GM21825 (cell line): ENCODE results near the gene DGKI.
"Not testable (repeated sequence)": the region's sequence is repeated elsewhere in the genome, so short reads cannot be mapped to it uniquely, and the experiment has no call there.

Source experiments
- ATAC-seq: cut with Tn5 transposase; IDR thresholded peaks from one replicate; pipeline ENCODE4 v1.9.1; 2021; ENCODE audit warnings: mild to moderate bottlenecking, moderate library complexity; ENCODE audit not compliant: unreplicated experiment

The DGKI gene

GRCh38 chr7:137485818-137486217, 361.0 kb downstream of the DGKI start:
- ATAC-seq, result no peak

- no peak for ATAC-seq
Measured at GRCh38 chr7:137484326-137484725, 362.4 kb downstream of the DGKI start.

GRCh38 chr7:137482466-137482865, 364.3 kb downstream of the DGKI start:
- no peak for ATAC-seq

- ATAC-seq, result no peak
Measured at GRCh38 chr7:137480824-137481365, 365.9 kb downstream of the DGKI start.

GRCh38 chr7:137480401-137480800, 366.4 kb downstream of the DGKI start:
- no peak for ATAC-seq

GRCh38 chr7:137476937-137477336, 369.8 kb downstream of the DGKI start:
- ATAC-seq, result no peak

- ATAC-seq, result no peak
Measured at GRCh38 chr7:137475966-137476365, 370.8 kb downstream of the DGKI start.

- ATAC-seq, result no peak
Measured at GRCh38 chr7:137474540-137475026, 372.2 kb downstream of the DGKI start.

- no peak for ATAC-seq
Measured at GRCh38 chr7:137471128-137471527, 375.6 kb downstream of the DGKI start.

GRCh38 chr7:137469858-137470257, 376.9 kb downstream of the DGKI start:
- ATAC-seq, result no peak

- ATAC-seq, result no peak
Measured at GRCh38 chr7:137469191-137469811, 377.5 kb downstream of the DGKI start.

GRCh38 chr7:137462847-137463246, 383.9 kb downstream of the DGKI start:
- no peak for ATAC-seq

- ATAC-seq, result no peak
Measured at GRCh38 chr7:137462074-137462715, 384.6 kb downstream of the DGKI start.

GRCh38 chr7:137458399-137458798, 388.4 kb downstream of the DGKI start:
- ATAC-seq, result no peak

- ATAC-seq, result no peak
Measured at GRCh38 chr7:137454767-137455166, 392.0 kb downstream of the DGKI start.

GRCh38 chr7:137454246-137454724, 392.5 kb downstream of the DGKI start:
- ATAC-seq, result peak; percentile 75

GRCh38 chr7:137453356-137453755, 393.4 kb downstream of the DGKI start:
- ATAC-seq, result no peak

- no peak for ATAC-seq
Measured at GRCh38 chr7:137449016-137449415, 397.8 kb downstream of the DGKI start.

GRCh38 chr7:137448572-137448971, 398.2 kb downstream of the DGKI start:
- ATAC-seq, result not testable (repeated sequence)

- no peak for ATAC-seq
Measured at GRCh38 chr7:137446025-137446424, 400.7 kb downstream of the DGKI start.

GRCh38 chr7:137445268-137445667, 401.5 kb downstream of the DGKI start:
- ATAC-seq, result no peak

- no peak for ATAC-seq
Measured at GRCh38 chr7:137443616-137444015, 403.2 kb downstream of the DGKI start.
